SK-N-SH treated with all-trans-retinoic acid at 6 μM for 48 hours (cell line): ENCODE data around the gene GEN1.

Source experiments
- ATAC-seq: fragments of 200-7000 bp; cut with Tn5 transposase; 3 replicates; pipeline ENCODE4 v1.9.1; 2020; ENCODE audit warnings: mild to moderate bottlenecking, moderate library complexity
- CSDC2 ChIP-seq: fragments of 250-450 bp; sonication (Bioruptor Pico); IDR thresholded peaks from 2 replicates; pipeline ENCODE4 v1.5.0; 2020; ENCODE audit warnings: mild to moderate bottlenecking, moderate library complexity
- ESRRG ChIP-seq: fragments of 250-450 bp; sonication (Bioruptor Pico); IDR thresholded peaks from 2 replicates; pipeline ENCODE4 v1.6.1; 2021; ENCODE audit warnings: mild to moderate bottlenecking
- ISL1 ChIP-seq: fragments of 250-450 bp; sonication (Bioruptor Pico); IDR thresholded peaks from 2 replicates; pipeline ENCODE4 v2.1.2; 2022; ENCODE audit warnings: mild to moderate bottlenecking, moderate library complexity
- PPARA ChIP-seq: fragments of 250-450 bp; sonication (Bioruptor Pico); IDR thresholded peaks from 2 replicates; pipeline ENCODE4 v1.5.0; 2020; ENCODE audit warnings: mild to moderate bottlenecking, borderline replicate concordance
- RARB ChIP-seq: fragments of 250-450 bp; sonication (Bioruptor Pico); IDR thresholded peaks from 2 replicates; pipeline ENCODE4 v1.8.0; 2021; ENCODE audit warnings: mild to moderate bottlenecking, moderate library complexity
- SNAI2 ChIP-seq: fragments of 250-450 bp; sonication (Bioruptor Pico); IDR thresholded peaks from 2 replicates; pipeline ENCODE4 v1.5.0; 2020; ENCODE audit warnings: mild to moderate bottlenecking, moderate library complexity
- TCF4 ChIP-seq: fragments of 250-450 bp; sonication (Bioruptor Pico); IDR thresholded peaks from 2 replicates; pipeline ENCODE4 v1.8.0; 2021; ENCODE audit warnings: mild to moderate bottlenecking, moderate library complexity, borderline replicate concordance
- TOX ChIP-seq: fragments of 250-450 bp; sonication (Bioruptor Pico); IDR thresholded peaks from 2 replicates; pipeline ENCODE4 v1.8.0; 2021; ENCODE audit warnings: mild to moderate bottlenecking, moderate library complexity, borderline replicate concordance
- ZFP3 ChIP-seq: fragments of 250-450 bp; sonication (Bioruptor Pico); IDR thresholded peaks from 2 replicates; pipeline ENCODE4 v1.5.0; 2020; ENCODE audit warnings: mild to moderate bottlenecking, moderate library complexity
- ZNF565 ChIP-seq: fragments of 450-650 bp; formaldehyde crosslinking; conservative IDR thresholded peaks from 2 replicates; pipeline ENCODE4 v1.5.0; 2020; ENCODE audit warnings: low read depth, mild to moderate bottlenecking, moderate library complexity
- ZNF70 ChIP-seq: fragments of 450-650 bp; formaldehyde crosslinking; IDR thresholded peaks from 2 replicates; pipeline ENCODE4 v1.5.0; 2020; ENCODE audit warnings: mild to moderate bottlenecking, moderate library complexity
- ZNF8 ChIP-seq: fragments of 450-650 bp; formaldehyde crosslinking; IDR thresholded peaks from 2 replicates; pipeline ENCODE4 v1.5.0; 2020; ENCODE audit warnings: mild to moderate bottlenecking, moderate library complexity
- TF ChIP-seq, protein P1 (sequence below): fragments of 250-450 bp; sonication (Bioruptor Pico); IDR thresholded peaks from 2 replicates; pipeline ENCODE4 v1.5.1; 2021; ENCODE audit warnings: mild to moderate bottlenecking, moderate library complexity
- TF ChIP-seq, protein P2 (sequence below): fragments of 250-450 bp; sonication (Bioruptor Pico); IDR thresholded peaks from 2 replicates; pipeline ENCODE4 v1.8.0; 2020; ENCODE audit warnings: mild to moderate bottlenecking, moderate library complexity, borderline replicate concordance
- TF ChIP-seq, protein P3 (sequence below): fragments of 250-450 bp; sonication (Bioruptor Pico); IDR thresholded peaks from 2 replicates; pipeline ENCODE4 v1.5.1; 2020; ENCODE audit warnings: low read depth, mild to moderate bottlenecking, moderate library complexity
- TF ChIP-seq, protein P4 (sequence below): fragments of 250-450 bp; sonication (Bioruptor Pico); IDR thresholded peaks from 2 replicates; pipeline ENCODE4 v1.8.0; 2021; ENCODE audit warnings: low read depth, mild to moderate bottlenecking, moderate library complexity, borderline replicate concordance

GEN1 gene, protein sequence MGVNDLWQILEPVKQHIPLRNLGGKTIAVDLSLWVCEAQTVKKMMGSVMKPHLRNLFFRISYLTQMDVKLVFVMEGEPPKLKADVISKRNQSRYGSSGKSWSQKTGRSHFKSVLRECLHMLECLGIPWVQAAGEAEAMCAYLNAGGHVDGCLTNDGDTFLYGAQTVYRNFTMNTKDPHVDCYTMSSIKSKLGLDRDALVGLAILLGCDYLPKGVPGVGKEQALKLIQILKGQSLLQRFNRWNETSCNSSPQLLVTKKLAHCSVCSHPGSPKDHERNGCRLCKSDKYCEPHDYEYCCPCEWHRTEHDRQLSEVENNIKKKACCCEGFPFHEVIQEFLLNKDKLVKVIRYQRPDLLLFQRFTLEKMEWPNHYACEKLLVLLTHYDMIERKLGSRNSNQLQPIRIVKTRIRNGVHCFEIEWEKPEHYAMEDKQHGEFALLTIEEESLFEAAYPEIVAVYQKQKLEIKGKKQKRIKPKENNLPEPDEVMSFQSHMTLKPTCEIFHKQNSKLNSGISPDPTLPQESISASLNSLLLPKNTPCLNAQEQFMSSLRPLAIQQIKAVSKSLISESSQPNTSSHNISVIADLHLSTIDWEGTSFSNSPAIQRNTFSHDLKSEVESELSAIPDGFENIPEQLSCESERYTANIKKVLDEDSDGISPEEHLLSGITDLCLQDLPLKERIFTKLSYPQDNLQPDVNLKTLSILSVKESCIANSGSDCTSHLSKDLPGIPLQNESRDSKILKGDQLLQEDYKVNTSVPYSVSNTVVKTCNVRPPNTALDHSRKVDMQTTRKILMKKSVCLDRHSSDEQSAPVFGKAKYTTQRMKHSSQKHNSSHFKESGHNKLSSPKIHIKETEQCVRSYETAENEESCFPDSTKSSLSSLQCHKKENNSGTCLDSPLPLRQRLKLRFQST

DNA sequence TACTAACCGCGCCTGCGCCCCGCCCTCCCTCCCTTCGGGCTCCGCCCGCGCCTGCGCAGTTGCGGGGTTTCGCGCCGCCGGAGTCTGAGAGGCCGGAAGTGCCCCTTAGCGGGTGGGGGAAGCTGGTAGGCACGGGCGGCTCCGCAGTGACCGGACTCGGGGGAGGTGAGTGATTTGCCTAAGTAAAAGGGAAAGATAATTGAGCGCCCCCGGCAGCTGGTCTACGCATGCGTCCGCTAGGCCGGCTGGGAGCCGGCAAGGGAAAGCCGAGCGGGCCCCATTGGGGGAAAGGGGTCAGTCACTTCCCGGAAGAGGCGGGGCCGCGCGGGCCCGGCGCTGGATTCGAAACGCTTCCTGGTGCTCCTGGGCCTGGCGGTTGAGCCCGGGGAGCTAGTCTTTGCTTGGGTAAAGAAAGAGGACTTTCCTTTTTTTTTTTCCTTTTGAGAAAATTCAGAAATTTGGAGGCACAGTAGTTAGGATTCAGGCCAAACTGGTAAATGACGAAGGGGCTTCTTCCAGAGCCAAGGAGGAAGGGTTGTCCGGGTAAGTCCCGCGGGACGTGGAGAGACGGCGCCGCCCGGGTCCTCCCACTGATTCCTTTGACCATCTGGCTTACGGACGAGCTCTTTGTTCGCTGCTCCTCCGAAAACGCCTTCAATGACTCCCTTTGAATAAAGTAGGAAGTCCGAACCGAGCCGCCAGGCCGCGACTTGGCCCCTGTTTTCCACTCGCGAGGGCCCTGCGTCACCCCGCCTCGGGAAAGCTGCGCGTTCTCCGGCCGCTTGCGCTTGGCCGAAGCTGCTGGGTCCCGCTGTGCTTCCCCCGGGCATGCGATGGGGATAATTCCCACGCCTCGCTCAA is at the start of gene GEN1, which contains the start of gene SMC6:
GEN1 (plus strand) TSS at position 336 of the 861 bp plus-strand sequence. CDS start 5,806 bp downstream, outside the sequence.
SMC6 (minus strand) TSS at position 8 of the 861 bp plus-strand sequence. CDS start 7,864 bp downstream, outside the sequence.
- TF ChIP-seq RARB (CRISPR knock-in tag) (no peak), PPARA (CRISPR knock-in tag) (no peak), CSDC2 (peak; percentile 36; the same call in 1 of the 2 replicates), ESRRG (no peak), ZFP3 (CRISPR knock-in tag) (no peak), ISL1 (CRISPR knock-in tag) (no peak), SNAI2 (CRISPR knock-in tag) (no peak), TOX (CRISPR knock-in tag) (no peak)
- TF ChIP-seq, protein P1, sequence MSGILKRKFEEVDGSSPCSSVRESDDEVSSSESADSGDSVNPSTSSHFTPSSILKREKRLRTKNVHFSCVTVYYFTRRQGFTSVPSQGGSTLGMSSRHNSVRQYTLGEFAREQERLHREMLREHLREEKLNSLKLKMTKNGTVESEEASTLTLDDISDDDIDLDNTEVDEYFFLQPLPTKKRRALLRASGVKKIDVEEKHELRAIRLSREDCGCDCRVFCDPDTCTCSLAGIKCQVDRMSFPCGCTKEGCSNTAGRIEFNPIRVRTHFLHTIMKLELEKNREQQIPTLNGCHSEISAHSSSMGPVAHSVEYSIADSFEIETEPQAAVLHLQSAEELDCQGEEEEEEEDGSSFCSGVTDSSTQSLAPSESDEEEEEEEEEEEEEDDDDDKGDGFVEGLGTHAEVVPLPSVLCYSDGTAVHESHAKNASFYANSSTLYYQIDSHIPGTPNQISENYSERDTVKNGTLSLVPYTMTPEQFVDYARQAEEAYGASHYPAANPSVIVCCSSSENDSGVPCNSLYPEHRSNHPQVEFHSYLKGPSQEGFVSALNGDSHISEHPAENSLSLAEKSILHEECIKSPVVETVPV (CRISPR knock-in tag): no peak
- TF ChIP-seq, protein P2, sequence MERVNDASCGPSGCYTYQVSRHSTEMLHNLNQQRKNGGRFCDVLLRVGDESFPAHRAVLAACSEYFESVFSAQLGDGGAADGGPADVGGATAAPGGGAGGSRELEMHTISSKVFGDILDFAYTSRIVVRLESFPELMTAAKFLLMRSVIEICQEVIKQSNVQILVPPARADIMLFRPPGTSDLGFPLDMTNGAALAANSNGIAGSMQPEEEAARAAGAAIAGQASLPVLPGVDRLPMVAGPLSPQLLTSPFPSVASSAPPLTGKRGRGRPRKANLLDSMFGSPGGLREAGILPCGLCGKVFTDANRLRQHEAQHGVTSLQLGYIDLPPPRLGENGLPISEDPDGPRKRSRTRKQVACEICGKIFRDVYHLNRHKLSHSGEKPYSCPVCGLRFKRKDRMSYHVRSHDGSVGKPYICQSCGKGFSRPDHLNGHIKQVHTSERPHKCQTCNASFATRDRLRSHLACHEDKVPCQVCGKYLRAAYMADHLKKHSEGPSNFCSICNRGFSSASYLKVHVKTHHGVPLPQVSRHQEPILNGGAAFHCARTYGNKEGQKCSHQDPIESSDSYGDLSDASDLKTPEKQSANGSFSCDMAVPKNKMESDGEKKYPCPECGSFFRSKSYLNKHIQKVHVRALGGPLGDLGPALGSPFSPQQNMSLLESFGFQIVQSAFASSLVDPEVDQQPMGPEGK (CRISPR knock-in tag): peak; percentile 64; the same call in 1 of the 2 replicates
- ATAC-seq: peak; percentile 87

DNA sequence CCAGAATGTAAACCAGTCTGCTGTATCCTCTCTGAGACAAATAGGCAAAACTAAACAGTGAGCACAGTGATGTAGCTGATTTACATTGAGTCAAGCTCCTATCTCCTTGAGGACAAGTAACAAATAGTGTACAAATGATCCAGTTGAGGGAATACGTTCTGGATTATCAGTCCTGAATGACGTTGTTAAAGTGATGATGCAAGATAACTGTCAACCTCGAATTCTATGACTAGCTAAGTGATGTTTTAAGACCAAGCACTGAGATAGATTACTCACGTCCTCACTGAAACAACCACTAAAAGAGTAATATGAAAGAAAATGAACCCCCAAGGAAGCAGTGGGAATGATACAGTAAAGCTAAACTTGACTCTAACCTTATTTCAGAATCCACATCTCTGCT is 47.1 kb upstream of the GEN1 start:
- no peak for TF ChIP-seq PPARA (CRISPR knock-in tag)
- TF ChIP-seq CSDC2: no peak
- TF ChIP-seq, protein P2 (CRISPR knock-in tag): no peak
- no peak for TF ChIP-seq ZFP3 (CRISPR knock-in tag)
- no peak for TF ChIP-seq ZNF70 (CRISPR knock-in tag)
- TF ChIP-seq, protein P3, sequence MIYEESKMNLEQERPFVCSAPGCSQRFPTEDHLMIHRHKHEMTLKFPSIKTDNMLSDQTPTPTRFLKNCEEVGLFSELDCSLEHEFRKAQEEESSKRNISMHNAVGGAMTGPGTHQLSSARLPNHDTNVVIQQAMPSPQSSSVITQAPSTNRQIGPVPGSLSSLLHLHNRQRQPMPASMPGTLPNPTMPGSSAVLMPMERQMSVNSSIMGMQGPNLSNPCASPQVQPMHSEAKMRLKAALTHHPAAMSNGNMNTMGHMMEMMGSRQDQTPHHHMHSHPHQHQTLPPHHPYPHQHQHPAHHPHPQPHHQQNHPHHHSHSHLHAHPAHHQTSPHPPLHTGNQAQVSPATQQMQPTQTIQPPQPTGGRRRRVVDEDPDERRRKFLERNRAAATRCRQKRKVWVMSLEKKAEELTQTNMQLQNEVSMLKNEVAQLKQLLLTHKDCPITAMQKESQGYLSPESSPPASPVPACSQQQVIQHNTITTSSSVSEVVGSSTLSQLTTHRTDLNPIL (CRISPR knock-in tag): no peak
- TF ChIP-seq ISL1 (CRISPR knock-in tag): no peak
- TF ChIP-seq ZNF565 (CRISPR knock-in tag): no peak
- TF ChIP-seq ZNF8 (CRISPR knock-in tag): no peak
- no peak for TF ChIP-seq RARB (CRISPR knock-in tag)
- TF ChIP-seq, protein P4, sequence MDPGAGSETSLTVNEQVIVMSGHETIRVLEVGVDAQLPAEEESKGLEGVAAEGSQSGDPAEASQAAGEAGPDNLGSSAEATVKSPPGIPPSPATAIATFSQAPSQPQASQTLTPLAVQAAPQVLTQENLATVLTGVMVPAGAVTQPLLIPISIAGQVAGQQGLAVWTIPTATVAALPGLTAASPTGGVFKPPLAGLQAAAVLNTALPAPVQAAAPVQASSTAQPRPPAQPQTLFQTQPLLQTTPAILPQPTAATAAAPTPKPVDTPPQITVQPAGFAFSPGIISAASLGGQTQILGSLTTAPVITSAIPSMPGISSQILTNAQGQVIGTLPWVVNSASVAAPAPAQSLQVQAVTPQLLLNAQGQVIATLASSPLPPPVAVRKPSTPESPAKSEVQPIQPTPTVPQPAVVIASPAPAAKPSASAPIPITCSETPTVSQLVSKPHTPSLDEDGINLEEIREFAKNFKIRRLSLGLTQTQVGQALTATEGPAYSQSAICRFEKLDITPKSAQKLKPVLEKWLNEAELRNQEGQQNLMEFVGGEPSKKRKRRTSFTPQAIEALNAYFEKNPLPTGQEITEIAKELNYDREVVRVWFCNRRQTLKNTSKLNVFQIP (CRISPR knock-in tag): no peak
- TF ChIP-seq, protein P1 (CRISPR knock-in tag): no peak
- no peak for TF ChIP-seq TCF4 (CRISPR knock-in tag)
- no peak for ATAC-seq
